ENCODE measurements around the gene GALNT10. TPM values are rescaled to one million over a fixed set of nuclear protein-coding genes. Genes with fewer than 3 reads are reported as not detected.

The GALNT10 gene
- total RNA-seq, 1 donor from 2014 or later, result 39.8 TPM

GRCh38 chr5:154236011-154236410 is 45.5 kb downstream of the GALNT10 start:
- H3K27ac Mint-ChIP-seq (ENCODE audit: unreplicated experiment), result no peak overlapping the region

DNA sequence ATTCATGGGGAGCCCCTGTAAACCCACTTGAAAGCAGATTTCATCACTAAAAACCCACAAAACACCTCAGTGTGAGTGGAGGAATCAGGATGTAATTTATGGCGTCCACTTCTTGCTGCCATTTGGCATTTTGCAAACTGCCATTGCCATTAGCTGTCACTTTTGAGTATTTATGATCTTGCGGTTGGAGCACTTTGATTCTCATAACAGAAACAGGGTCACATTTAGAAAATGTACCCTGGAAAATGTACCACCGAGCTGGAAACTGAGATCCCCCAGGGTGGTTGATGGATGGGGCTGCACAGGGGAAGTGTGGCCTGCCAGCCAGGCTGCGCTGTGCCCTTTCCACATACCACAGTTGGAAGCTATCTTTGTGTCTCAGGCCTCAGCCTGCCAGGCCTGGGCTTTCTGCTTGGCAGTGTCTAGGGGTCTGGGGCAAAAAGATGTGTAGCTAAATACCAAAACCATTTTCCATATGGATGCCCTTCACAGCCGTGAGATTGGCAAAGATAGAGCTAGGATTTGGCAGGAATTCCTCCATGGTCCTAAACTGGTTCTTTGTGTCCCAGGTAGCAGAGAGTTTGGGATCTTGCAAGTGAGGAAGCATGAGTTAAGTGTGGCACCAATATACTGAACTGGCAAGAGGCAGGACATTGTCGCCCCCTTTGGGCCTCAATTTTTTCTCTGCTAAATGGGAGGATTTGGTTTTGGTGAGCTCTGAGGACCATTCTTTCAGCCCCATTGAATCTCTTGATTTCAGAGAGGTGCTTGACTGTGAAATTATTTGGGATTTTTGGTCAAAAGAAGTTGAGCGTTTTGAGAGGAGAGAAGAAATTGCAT is 46.2 kb downstream of the GALNT10 start:
- Mint-ChIP-seq H3K27ac (ENCODE audit: unreplicated experiment) (no peak overlapping the region), H3K4me3 (no peak overlapping the region), H3K9me3 (no peaks in the 10 kb centered on the region), H3K36me3 (ENCODE audit: low read depth) (no peaks in the 10 kb centered on the region), H3K27me3 (ENCODE audit: low read depth) (no peaks in the 10 kb centered on the region), H3K4me1 (peaks cover 53% of the 10 kb centered on the region)
- no peak for TF ChIP-seq CTCF (conservative IDR thresholded peaks at IDR 0.05)
- DNase-seq (ENCODE audit: low read depth, low spot score), result no peak

More at GRCh38 chr5:154236011-154236410, 45.5 kb downstream of the GALNT10 start:
- H3K4me3 Mint-ChIP-seq, result no peak overlapping the region
- H3K27me3 Mint-ChIP-seq (ENCODE audit: low read depth), result no peaks in the 10 kb centered on the region
- H3K36me3 Mint-ChIP-seq (ENCODE audit: low read depth), result no peaks in the 10 kb centered on the region
- no peak for DNase-seq (ENCODE audit: low read depth, low spot score)
- TF ChIP-seq CTCF (conservative IDR thresholded peaks at IDR 0.05), result no peak
- no peaks in the 10 kb centered on the region for H3K9me3 Mint-ChIP-seq
- peaks cover 53% of the 10 kb centered on the region for H3K4me1 Mint-ChIP-seq

DNA sequence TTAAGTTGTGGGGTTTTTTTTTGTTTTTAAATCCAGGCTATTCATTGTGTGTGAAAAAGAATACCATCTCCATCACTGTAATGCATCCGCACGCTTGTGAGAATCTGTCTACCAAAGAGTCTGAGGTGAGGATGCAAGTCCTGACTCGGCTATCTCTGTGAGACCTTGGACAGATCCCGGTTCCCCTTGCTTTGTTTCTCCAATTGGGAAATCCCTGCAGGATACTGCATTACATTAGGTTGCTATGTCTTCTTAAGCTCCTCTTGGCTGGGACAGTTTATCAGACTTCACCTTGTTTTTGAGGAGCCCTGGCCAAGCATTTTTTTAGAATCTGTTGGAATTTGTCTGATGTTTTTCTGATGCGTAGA is 46.8 kb downstream of the GALNT10 start:
- TF ChIP-seq CTCF (conservative IDR thresholded peaks at IDR 0.05), result no peak
- H3K27ac Mint-ChIP-seq (ENCODE audit: unreplicated experiment), result no peak overlapping the region
- no peaks in the 10 kb centered on the region for H3K9me3 Mint-ChIP-seq
- H3K4me1 Mint-ChIP-seq, result peaks cover 51% of the 10 kb centered on the region
- H3K4me3 Mint-ChIP-seq, result no peak overlapping the region
- no peak for DNase-seq (ENCODE audit: low read depth, low spot score)
- H3K27me3 Mint-ChIP-seq (ENCODE audit: low read depth), result no peaks in the 10 kb centered on the region
- no peaks in the 10 kb centered on the region for H3K36me3 Mint-ChIP-seq (ENCODE audit: low read depth)

DNA sequence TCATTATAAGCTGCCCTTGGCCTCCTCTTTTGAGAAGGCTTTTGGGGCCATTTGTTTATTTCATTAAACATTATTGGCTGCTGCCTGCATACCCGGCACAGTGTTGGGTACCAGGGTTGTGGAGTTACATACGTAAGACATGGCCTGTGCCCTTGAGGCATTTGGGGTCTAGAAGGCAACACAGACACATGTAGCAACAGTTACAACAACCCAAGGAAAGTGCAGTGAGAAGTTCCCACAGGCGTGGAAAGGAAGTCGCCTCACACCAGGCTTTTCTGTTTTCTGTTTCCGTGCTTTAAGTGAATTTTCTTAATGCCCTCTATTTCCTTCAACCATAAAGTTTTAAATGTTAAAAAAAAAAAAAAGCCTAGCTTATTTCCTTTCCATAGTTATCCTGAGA is 47.4 kb downstream of the GALNT10 start:
- Mint-ChIP-seq H3K27ac (ENCODE audit: unreplicated experiment) (no peak overlapping the region), H3K4me3 (no peak overlapping the region), H3K4me1 (peaks cover 53% of the 10 kb centered on the region), H3K27me3 (ENCODE audit: low read depth) (no peaks in the 10 kb centered on the region), H3K9me3 (no peaks in the 10 kb centered on the region), H3K36me3 (ENCODE audit: low read depth) (no peaks in the 10 kb centered on the region)
- no peak for TF ChIP-seq CTCF (conservative IDR thresholded peaks at IDR 0.05)
- no peak for DNase-seq (ENCODE audit: low read depth, low spot score)

DNA sequence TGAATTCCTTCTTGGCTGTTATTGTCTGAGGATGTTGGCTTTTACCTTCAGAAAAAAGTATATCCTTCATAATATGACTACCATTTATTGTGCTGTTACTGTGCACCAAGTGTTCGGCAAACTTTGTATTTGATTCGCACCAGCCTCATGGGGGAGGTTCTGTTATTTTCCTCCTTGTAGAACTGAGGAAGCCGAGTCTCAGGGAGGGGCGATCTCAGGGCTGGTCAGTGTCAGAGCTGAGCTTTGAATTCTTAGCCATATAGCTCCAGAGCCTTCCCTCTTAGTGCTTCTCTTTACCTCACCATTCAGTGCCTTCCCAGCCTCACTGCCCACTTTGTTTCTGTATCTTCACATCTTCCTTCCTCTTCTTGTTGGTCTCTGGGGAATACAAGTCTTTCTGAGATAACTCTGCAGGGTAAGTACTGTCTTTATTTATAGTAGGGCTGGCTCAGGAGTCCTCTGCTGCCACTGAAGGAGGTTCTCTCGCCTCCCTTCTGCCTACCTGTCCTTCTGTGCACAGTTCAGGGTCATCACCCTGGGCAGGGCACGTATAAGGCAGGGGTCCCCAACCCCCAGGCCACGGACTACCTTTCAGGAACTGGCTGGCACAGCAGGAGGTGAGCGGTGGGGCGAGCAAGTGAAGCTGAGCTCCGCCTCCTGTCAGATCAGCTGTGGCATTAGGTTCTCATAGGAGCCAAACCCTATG is 48.4 kb downstream of the GALNT10 start:
- no peak for TF ChIP-seq CTCF (conservative IDR thresholded peaks at IDR 0.05)
- no peaks in the 10 kb centered on the region for H3K27me3 Mint-ChIP-seq (ENCODE audit: low read depth)
- no peak for DNase-seq (ENCODE audit: low read depth, low spot score)
- H3K27ac Mint-ChIP-seq (ENCODE audit: unreplicated experiment), result no peak overlapping the region
- no peaks in the 10 kb centered on the region for H3K9me3 Mint-ChIP-seq
- no peak overlapping the region for H3K4me3 Mint-ChIP-seq
- H3K4me1 Mint-ChIP-seq, result peaks cover 58% of the 10 kb centered on the region
- no peaks in the 10 kb centered on the region for H3K36me3 Mint-ChIP-seq (ENCODE audit: low read depth)

Data from neural crest cell (in vitro differentiated cells).